Osteocyte (in vitro differentiated cells): ENCODE data around the gene ENTREP1. TPM values are rescaled to one million over a fixed set of nuclear protein-coding genes. Genes with fewer than 3 reads are reported as not detected.

Experiments used
- DNase-seq: peaks from one replicate; pipeline ENCODE4 v3.0.0; 2021; ENCODE audit warnings: mixed read lengths; ENCODE audit not compliant: unreplicated experiment; ENCODE audit errors: extremely low spot score
- H3K27ac Mint-ChIP-seq: one replicate; pipeline ENCODE4 v1.8.0; 2021; ENCODE audit warnings: mild to moderate bottlenecking, mixed read lengths; ENCODE audit not compliant: unreplicated experiment
- H3K27me3 Mint-ChIP-seq: one replicate; pipeline ENCODE4 v1.8.0; 2021; ENCODE audit warnings: mixed read lengths; ENCODE audit not compliant: unreplicated experiment
- H3K36me3 Mint-ChIP-seq: one replicate; pipeline ENCODE4 v1.8.0; 2021; ENCODE audit warnings: mixed read lengths; ENCODE audit not compliant: unreplicated experiment
- H3K4me1 Mint-ChIP-seq: one replicate; pipeline ENCODE4 v1.8.0; 2021; ENCODE audit warnings: mixed read lengths; ENCODE audit not compliant: unreplicated experiment
- H3K4me3 Mint-ChIP-seq: one replicate; pipeline ENCODE4 v1.8.0; 2021; ENCODE audit warnings: mild to moderate bottlenecking, moderate library complexity, mixed read lengths; ENCODE audit not compliant: unreplicated experiment
- H3K9me3 Mint-ChIP-seq: one replicate; pipeline ENCODE4 v1.8.0; 2021; ENCODE audit warnings: mixed read lengths; ENCODE audit not compliant: unreplicated experiment
- total RNA-seq: library from RNA; stranded (reverse); gene quantifications from 2 replicates; pipeline ENCODE4 v1.2.1, GENCODE V29; 2021
- TF ChIP-seq, protein P1 (sequence below): fragments of 200-600 bp; sonication (generic); IDR thresholded peaks from 2 replicates; pipeline ENCODE4 v1.5.0; 2021; ENCODE audit warnings: antibody characterized with exemption, mild to moderate bottlenecking, moderate library complexity

ENTREP1 gene
- total RNA-seq, 1 donor from 2014 or later, result 0.24 TPM

DNA sequence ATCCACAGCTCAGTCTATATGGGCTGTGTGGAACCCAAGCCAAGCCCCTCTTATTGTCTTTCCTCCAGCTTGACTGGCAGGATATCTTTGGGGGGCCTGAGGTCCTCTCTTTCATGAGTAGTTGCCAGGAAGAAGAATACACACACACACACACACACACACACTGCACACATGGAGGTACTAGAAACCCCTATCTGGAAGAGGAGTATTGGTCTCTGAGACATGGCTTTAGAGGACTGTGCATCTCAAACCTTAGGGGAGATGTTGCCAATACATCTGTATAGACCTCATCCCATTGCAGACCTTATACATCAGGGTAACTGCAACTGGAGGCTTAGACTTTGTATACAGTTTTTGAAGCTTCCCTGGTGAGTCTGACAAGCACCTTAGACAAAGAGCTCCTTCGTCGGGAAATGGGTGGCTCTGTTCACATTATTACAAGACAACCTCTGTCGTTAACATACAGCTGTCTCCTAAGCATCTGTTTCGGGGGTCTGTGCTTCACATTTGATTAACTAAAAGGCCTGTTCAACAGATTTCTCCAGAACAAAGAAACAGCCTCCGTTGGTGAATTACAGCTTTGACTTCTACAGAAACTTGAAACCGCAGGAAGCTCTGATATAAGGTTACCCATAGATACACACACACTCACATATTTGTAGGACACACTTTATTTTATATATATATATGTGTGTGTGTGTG, 5.5 kb upstream of the ENTREP1 start:
- no peak overlapping the region for H3K4me3 Mint-ChIP-seq
- H3K27ac Mint-ChIP-seq, result no peak overlapping the region
- peaks cover 5% of the 10 kb centered on the region for H3K4me1 Mint-ChIP-seq
- peaks cover 70% of the 10 kb centered on the region for H3K27me3 Mint-ChIP-seq
- H3K9me3 Mint-ChIP-seq, result no peaks in the 10 kb centered on the region
- H3K36me3 Mint-ChIP-seq, result no peaks in the 10 kb centered on the region
- TF ChIP-seq, protein P1, sequence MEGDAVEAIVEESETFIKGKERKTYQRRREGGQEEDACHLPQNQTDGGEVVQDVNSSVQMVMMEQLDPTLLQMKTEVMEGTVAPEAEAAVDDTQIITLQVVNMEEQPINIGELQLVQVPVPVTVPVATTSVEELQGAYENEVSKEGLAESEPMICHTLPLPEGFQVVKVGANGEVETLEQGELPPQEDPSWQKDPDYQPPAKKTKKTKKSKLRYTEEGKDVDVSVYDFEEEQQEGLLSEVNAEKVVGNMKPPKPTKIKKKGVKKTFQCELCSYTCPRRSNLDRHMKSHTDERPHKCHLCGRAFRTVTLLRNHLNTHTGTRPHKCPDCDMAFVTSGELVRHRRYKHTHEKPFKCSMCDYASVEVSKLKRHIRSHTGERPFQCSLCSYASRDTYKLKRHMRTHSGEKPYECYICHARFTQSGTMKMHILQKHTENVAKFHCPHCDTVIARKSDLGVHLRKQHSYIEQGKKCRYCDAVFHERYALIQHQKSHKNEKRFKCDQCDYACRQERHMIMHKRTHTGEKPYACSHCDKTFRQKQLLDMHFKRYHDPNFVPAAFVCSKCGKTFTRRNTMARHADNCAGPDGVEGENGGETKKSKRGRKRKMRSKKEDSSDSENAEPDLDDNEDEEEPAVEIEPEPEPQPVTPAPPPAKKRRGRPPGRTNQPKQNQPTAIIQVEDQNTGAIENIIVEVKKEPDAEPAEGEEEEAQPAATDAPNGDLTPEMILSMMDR, result no peak
- no peak for DNase-seq

DNA sequence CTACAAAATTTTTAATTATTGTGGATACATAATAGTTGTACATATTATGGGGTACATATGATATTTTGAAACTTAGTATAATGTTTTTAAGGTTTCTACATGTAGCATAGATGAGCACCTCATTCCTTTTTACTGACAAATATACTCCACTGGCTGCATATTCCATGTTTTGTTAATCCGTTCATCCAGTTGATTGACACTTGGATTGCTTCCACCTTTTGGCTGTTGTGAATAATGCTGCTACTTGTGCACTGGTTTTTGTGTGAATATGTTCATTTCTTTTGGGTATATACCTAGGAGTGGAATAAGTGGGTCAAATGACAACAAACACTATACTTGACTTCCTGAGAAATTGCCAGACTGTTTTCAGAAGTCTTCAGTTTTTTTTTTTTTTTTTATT, 2.8 kb upstream of the ENTREP1 start:
- no peaks in the 10 kb centered on the region for H3K36me3 Mint-ChIP-seq
- H3K4me1 Mint-ChIP-seq, result peaks cover 12% of the 10 kb centered on the region
- H3K27ac Mint-ChIP-seq, result no peak overlapping the region
- no peak for DNase-seq
- TF ChIP-seq, protein P1, result no peak
- no peak overlapping the region for H3K4me3 Mint-ChIP-seq
- H3K9me3 Mint-ChIP-seq, result no peaks in the 10 kb centered on the region
- H3K27me3 Mint-ChIP-seq, result peaks cover 85% of the 10 kb centered on the region

DNA sequence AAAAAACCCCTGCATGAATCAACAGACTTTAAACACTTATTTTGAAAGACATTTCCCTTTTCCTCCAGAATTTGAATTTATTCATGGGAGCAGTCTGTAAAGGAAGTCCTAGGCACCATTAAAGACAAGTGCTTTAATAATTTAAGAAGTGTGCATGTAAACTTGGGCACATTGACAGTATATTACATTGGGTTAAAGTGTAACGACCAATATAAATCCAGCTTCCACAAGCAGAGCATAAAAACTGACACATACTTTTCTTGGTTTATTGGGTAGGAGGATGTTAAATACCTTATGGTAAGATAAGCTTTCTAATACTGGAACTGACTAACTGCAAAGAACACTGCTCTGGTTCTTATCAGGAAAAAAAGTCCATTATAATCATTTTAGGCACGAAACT, 1.2 kb upstream of the ENTREP1 start:
- no peak for DNase-seq
- no peaks in the 10 kb centered on the region for H3K36me3 Mint-ChIP-seq
- H3K27ac Mint-ChIP-seq, result no peak overlapping the region
- peaks cover 83% of the 10 kb centered on the region for H3K27me3 Mint-ChIP-seq
- no peak overlapping the region for H3K4me3 Mint-ChIP-seq
- peaks cover 12% of the 10 kb centered on the region for H3K4me1 Mint-ChIP-seq
- TF ChIP-seq, protein P1, result no peak
- no peaks in the 10 kb centered on the region for H3K9me3 Mint-ChIP-seq

DNA sequence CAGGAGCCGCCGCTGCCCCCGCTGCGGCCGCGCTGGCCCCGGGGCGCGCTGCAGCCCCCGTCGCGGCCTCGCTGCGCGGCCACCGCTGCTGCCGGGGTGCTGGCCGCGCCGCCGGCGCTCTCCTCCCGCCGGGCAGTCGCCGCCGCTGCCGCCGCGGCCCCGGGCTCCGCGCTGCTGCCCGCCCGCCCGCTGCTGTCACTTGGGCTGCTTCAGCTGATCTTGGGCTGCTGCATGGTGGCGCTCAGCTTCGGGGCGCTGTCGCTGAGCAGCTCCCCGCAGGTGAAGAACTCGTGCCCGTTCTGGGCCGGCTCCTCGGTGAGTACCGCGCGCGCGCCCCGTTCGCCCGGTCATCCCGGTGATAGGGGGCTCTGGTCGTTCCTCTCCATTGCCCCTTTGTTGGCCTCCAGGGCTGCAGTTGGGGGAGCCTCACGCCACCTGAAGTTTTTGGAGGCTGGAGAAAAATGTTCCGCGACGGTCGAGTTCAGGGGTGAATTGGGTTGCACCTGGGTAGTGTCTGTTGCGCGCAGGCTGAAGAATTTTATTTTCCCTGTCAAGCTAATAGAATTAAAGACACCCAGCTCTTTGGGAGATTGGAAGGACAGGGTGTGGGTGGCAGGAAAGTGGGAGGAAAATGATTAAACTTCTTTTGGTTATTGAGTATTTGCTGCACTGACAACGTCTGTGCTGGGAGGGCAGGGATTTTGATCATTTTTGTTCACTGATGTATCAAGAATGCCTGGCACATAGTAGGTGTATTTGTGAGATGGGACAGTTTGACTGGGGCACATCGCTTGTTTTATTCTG, 596 bp downstream of the ENTREP1 start:
- H3K27ac Mint-ChIP-seq, result no peak overlapping the region
- DNase-seq, result no peak
- peaks cover 81% of the 10 kb centered on the region for H3K27me3 Mint-ChIP-seq
- H3K36me3 Mint-ChIP-seq, result no peaks in the 10 kb centered on the region
- TF ChIP-seq, protein P1, result no peak
- H3K9me3 Mint-ChIP-seq, result no peaks in the 10 kb centered on the region
- H3K4me1 Mint-ChIP-seq, result peaks cover 12% of the 10 kb centered on the region
- H3K4me3 Mint-ChIP-seq, result peak overlapping the region; percentile 72

DNA sequence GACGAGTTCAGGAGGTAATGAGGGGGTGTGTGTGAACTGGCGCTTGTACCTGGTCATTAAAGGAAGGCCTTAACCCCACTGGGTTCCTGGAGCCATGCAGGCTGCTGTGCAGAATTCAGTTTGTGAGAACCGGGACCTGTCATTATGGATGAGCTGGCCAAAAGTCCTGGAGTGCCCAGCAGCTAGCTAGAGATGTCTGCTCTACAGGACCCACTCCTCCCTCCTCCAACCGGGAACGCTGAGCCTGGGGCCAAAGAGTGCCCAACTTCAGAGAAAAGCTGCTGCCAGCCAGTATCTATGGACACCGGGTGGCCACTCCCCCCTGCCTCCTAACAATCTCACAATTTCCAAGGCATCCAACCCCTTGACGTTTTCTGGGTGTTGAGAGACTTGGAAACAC, 1.2 kb downstream of the ENTREP1 start:
- TF ChIP-seq, protein P1, result no peak

More for the DNA sequence above, 1.2 kb downstream of the ENTREP1 start:
- Mint-ChIP-seq H3K27ac (no peak overlapping the region), H3K4me1 (peaks cover 12% of the 10 kb centered on the region), H3K36me3 (no peaks in the 10 kb centered on the region), H3K4me3 (peak overlapping the region; percentile 72), H3K27me3 (peaks cover 81% of the 10 kb centered on the region), H3K9me3 (no peaks in the 10 kb centered on the region)
- DNase-seq, result no peak
